ENCODE measurements around the gene GPR15LG. TPM values are rescaled to one million over a fixed set of nuclear protein-coding genes. Genes with fewer than 3 reads are reported as not detected.
A peak's percentile ranks its signal among the peaks of the same experiment; 100 is the strongest.

The GPR15LG gene
- total and polyA plus RNA-seq, 5 donors = not detected

GRCh38 chr10:84149854-84150253 is 23.7 kb upstream of the GPR15LG start:
- Histone ChIP-seq H3K4me3 (ENCODE audit: low read length) (no peak overlapping the region), H3K27ac (ENCODE audit: low read length) (no peak overlapping the region), H3K27me3 (ENCODE audit: control insufficient read depth, insufficient read depth) (no peaks in the 10 kb centered on the region), H3K9me3 (ENCODE audit: control insufficient read depth, low read length) (no peaks in the 10 kb centered on the region), H3K4me1 (ENCODE audit: control insufficient read depth, insufficient read depth, low read length) (no peaks in the 10 kb centered on the region)
- ATAC-seq = no peak
- WGBS = 92% methylated on average over 2 of the region's 2 CpGs
- no peak for DNase-seq
- intact Hi-C loops (cut with DNase I) = loop anchor here in 2 of 4 donors (5.0 to 10.0 kb wide), 2 partner anchors 55 to 57 kb away; no protein-coding TSS in a partner anchor

DNA sequence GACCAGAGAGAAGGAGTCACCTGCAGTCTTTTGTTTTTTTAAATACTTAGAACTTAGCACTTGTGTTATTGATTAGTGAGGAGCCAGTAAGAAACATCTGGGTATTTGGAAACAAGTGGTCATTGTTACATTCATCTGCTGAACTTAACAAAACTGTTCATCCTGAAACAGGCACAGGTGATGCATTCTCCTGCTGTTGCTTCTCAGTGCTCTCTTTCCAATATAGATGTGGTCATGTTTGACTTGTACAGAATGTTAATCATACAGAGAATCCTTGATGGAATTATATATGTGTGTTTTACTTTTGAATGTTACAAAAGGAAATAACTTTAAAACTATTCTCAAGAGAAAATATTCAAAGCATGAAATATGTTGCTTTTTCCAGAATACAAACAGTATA is 20.8 kb upstream of the GPR15LG start:
- ATAC-seq (no peak), DNase-seq (no peak)
- Histone ChIP-seq H3K4me3 (ENCODE audit: low read length) (no peak overlapping the region), H3K4me1 (ENCODE audit: control insufficient read depth, insufficient read depth, low read length) (peaks cover 3% of the 10 kb centered on the region), H3K9me3 (ENCODE audit: control insufficient read depth, low read length) (no peaks in the 10 kb centered on the region), H3K27ac (ENCODE audit: low read length) (no peak overlapping the region), H3K27me3 (ENCODE audit: control insufficient read depth, insufficient read depth) (no peaks in the 10 kb centered on the region)
- intact Hi-C loops (cut with DNase I) = no loop called here

- Histone ChIP-seq H3K27me3 (ENCODE audit: control insufficient read depth, insufficient read depth) (no peaks in the 10 kb centered on the region), H3K4me1 (ENCODE audit: control insufficient read depth, insufficient read depth, low read length) (peaks cover 3% of the 10 kb centered on the region), H3K4me3 (ENCODE audit: low read length) (no peak overlapping the region), H3K27ac (ENCODE audit: low read length) (no peak overlapping the region), H3K9me3 (ENCODE audit: control insufficient read depth, low read length) (no peaks in the 10 kb centered on the region)
- intact Hi-C loops (cut with DNase I) = no loop called here
- DNase-seq = no peak
- WGBS = 91% methylated on average over 4 of the region's 4 CpGs
- no peak for ATAC-seq
Measured at GRCh38 chr10:84155521-84155920, 18.1 kb upstream of the GPR15LG start.

DNA sequence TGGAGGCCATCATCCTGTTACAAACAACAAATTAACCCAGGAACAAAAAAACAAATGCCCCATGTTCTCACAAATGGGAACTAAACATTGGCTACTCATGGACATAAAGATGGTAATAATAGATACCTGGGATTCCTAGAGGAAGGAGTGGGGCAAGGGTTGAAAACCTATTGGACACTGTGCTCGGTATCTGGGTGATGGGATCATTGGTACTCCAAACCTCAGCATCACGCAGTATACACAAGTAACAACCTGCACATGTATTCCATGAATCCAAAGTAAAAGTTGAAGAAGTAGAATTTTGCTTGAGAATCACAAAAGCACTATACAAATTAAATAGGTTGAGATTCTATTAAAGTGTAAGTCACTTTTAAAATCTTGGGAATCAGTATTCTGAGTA is 17.6 kb upstream of the GPR15LG start:
- H3K4me3 ChIP-seq (ENCODE audit: low read length) = no peak overlapping the region
- H3K27ac ChIP-seq (ENCODE audit: low read length) = no peak overlapping the region
- H3K27me3 ChIP-seq (ENCODE audit: control insufficient read depth, insufficient read depth) = no peaks in the 10 kb centered on the region
- ATAC-seq (no peak), DNase-seq (no peak)
- H3K4me1 ChIP-seq (ENCODE audit: control insufficient read depth, insufficient read depth, low read length) = peaks cover 3% of the 10 kb centered on the region
- WGBS = 92% methylated on average over 2 of the region's 2 CpGs
- intact Hi-C loops (cut with DNase I) = no loop called here
- no peaks in the 10 kb centered on the region for H3K9me3 ChIP-seq (ENCODE audit: control insufficient read depth, low read length)

GRCh38 chr10:84156768-84157167 is 16.8 kb upstream of the GPR15LG start:
- Histone ChIP-seq H3K27ac (ENCODE audit: low read length) (no peak overlapping the region), H3K27me3 (ENCODE audit: control insufficient read depth, insufficient read depth) (no peaks in the 10 kb centered on the region), H3K4me3 (ENCODE audit: low read length) (no peak overlapping the region), H3K4me1 (ENCODE audit: control insufficient read depth, insufficient read depth, low read length) (peaks cover 3% of the 10 kb centered on the region), H3K9me3 (ENCODE audit: control insufficient read depth, low read length) (no peaks in the 10 kb centered on the region)
- intact Hi-C loops (cut with DNase I) = no loop called here
- WGBS = 49% methylated on average over 10 of the region's 10 CpGs
- DNase-seq (no peak), ATAC-seq (peak; percentile 52 to 73)

GRCh38 chr10:84158061-84158460 is 15.5 kb upstream of the GPR15LG start:
- Histone ChIP-seq H3K27me3 (ENCODE audit: control insufficient read depth, insufficient read depth) (no peaks in the 10 kb centered on the region), H3K9me3 (ENCODE audit: control insufficient read depth, low read length) (no peaks in the 10 kb centered on the region), H3K4me1 (ENCODE audit: control insufficient read depth, insufficient read depth, low read length) (peaks cover 3% of the 10 kb centered on the region), H3K27ac (ENCODE audit: low read length) (no peak overlapping the region), H3K4me3 (ENCODE audit: low read length) (no peak overlapping the region)
- WGBS = 79% methylated on average over 2 of the region's 2 CpGs
- intact Hi-C loops (cut with DNase I) = no loop called here
- DNase-seq = no peak
- no peak for ATAC-seq

DNA sequence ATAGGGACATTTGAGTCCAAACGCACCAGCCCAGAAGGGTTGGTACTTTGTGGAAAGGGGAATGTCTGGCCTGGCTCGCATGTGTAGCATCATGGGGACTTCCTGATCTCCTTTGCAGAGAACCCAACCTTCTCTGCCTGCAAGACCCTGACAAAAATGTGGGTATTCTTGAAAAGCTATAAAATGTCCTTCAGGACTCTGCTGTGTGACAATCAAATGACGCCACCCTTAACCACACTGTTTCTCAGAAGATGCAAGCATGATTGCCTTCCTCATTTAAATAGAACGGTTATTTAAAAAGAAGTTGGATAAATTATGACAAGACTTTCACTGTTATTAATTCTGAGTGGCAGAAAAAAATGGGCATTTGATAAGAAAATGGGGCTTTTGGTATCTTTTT is 15.1 kb upstream of the GPR15LG start:
- Histone ChIP-seq H3K4me3 (ENCODE audit: low read length) (no peak overlapping the region), H3K27me3 (ENCODE audit: control insufficient read depth, insufficient read depth) (no peaks in the 10 kb centered on the region), H3K27ac (ENCODE audit: low read length) (no peak overlapping the region), H3K9me3 (ENCODE audit: control insufficient read depth, low read length) (no peaks in the 10 kb centered on the region), H3K4me1 (ENCODE audit: control insufficient read depth, insufficient read depth, low read length) (peaks cover 3% of the 10 kb centered on the region)
- intact Hi-C loops (cut with DNase I) = no loop called here
- ATAC-seq = no peak
- 77% methylated on average over 4 of the region's 4 CpGs for WGBS
- DNase-seq = no peak

DNA sequence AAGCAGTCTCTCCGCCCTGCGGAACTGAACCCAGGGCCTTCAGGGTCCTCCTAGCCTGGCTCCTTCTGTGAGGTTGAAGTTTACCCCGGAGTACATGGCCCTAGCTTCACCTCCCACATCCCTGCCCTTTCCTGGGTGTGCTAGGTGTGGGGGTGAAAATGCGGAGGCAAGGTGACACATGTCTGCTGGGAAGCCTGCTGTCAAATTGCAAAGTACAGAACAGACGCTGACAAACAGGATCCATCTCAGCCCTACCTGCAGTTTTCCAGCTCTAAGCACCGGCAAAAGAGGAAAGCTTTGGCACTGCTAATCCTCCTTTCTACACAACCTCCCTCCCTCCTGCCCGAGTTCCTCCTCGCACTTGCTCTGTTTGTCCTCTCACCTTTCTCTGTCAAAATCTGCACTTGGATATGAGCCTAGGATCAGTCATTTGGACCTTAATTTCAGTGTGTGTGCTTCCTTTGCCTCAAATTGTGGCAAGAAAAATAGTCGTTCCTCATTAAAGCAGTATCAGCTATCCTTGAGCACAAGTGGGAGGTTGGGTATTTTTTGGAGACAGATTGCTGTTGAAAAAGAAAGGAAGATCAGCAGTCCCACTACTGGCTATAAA is 14.4 kb upstream of the GPR15LG start:
- intact Hi-C loops (cut with DNase I) = no loop called here
- whole genome bisulfite sequencing = 33% methylated on average over 9 of the region's 9 CpGs
- no peak overlapping the region for H3K27ac ChIP-seq (ENCODE audit: low read length)
- H3K27me3 ChIP-seq (ENCODE audit: control insufficient read depth, insufficient read depth) = no peaks in the 10 kb centered on the region
- no peak overlapping the region for H3K4me3 ChIP-seq (ENCODE audit: low read length)
- no peak for DNase-seq
- peaks cover 3% of the 10 kb centered on the region for H3K4me1 ChIP-seq (ENCODE audit: control insufficient read depth, insufficient read depth, low read length)
- H3K9me3 ChIP-seq (ENCODE audit: control insufficient read depth, low read length) = no peaks in the 10 kb centered on the region
- ATAC-seq = peak in 1 of 2 donors; percentile 23

GRCh38 chr10:84160663-84161362 is 12.8 kb upstream of the GPR15LG start:
- DNase-seq (no peak), ATAC-seq (no peak)
- Histone ChIP-seq H3K27ac (ENCODE audit: low read length) (no peak overlapping the region), H3K27me3 (ENCODE audit: control insufficient read depth, insufficient read depth) (no peaks in the 10 kb centered on the region), H3K4me3 (ENCODE audit: low read length) (no peak overlapping the region), H3K4me1 (ENCODE audit: control insufficient read depth, insufficient read depth, low read length) (peaks cover 3% of the 10 kb centered on the region), H3K9me3 (ENCODE audit: control insufficient read depth, low read length) (no peaks in the 10 kb centered on the region)
- 47% methylated on average over 6 of the region's 6 CpGs for WGBS
- intact Hi-C loops (cut with DNase I) = no loop called here

DNA sequence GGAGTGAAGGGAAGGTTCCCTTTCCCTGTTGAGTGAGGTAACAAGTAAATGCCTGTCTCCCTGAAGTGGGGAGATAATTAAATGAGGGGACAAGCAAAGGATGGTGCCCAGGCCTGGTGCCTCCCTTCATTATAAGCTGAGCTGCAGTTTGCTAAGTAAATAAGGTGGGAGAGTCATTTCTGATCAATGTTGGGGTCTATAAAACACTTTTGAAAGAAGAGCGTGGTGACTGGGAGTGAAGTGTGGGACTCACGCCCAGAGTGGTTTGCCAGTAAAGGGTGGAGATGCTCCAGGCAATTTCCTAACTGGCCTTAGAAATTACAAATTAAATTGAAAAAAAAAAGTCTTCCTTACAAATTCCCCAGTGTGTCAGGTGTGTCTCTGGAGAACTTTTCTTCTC is 9.6 kb upstream of the GPR15LG start:
- no peaks in the 10 kb centered on the region for H3K9me3 ChIP-seq (ENCODE audit: control insufficient read depth, low read length)
- no peaks in the 10 kb centered on the region for H3K4me1 ChIP-seq (ENCODE audit: control insufficient read depth, insufficient read depth, low read length)
- H3K27me3 ChIP-seq (ENCODE audit: control insufficient read depth, insufficient read depth) = no peaks in the 10 kb centered on the region
- H3K4me3 ChIP-seq (ENCODE audit: low read length) = no peak overlapping the region
- H3K27ac ChIP-seq (ENCODE audit: low read length) = no peak overlapping the region
- ATAC-seq (no peak), DNase-seq (no peak)
- WGBS = 58% methylated on average over 2 of the region's 2 CpGs
- intact Hi-C loops (cut with DNase I) = no loop called here

GRCh38 chr10:84164442-84164841 is 9.2 kb upstream of the GPR15LG start:
- 30% methylated on average over 2 of the region's 2 CpGs for WGBS
- no peak overlapping the region for H3K4me3 ChIP-seq (ENCODE audit: low read length)
- intact Hi-C loops (cut with DNase I) = no loop called here
- H3K4me1 ChIP-seq (ENCODE audit: control insufficient read depth, insufficient read depth, low read length) = no peaks in the 10 kb centered on the region
- DNase-seq (no peak), ATAC-seq (no peak)
- no peak overlapping the region for H3K27ac ChIP-seq (ENCODE audit: low read length)
- no peaks in the 10 kb centered on the region for H3K9me3 ChIP-seq (ENCODE audit: control insufficient read depth, low read length)
- no peaks in the 10 kb centered on the region for H3K27me3 ChIP-seq (ENCODE audit: control insufficient read depth, insufficient read depth)
